Measurements from ENCODE around the gene KIR3DL3. TPM values are rescaled to one million over a fixed set of nuclear protein-coding genes. Genes with fewer than 3 reads are reported as not detected.
"Not testable (repeated sequence)": the region's sequence is repeated elsewhere in the genome, so short reads cannot be mapped to it uniquely, and the experiment has no call there.

KIR3DL3 gene
- total RNA-seq, 1 donor from 2014 or later = not detected

GRCh38 chr19:54707962-54708361 is 16.3 kb upstream of the KIR3DL3 start:
- DNase-seq (ENCODE audit: low spot score) = no peak
- H3K4me3 Mint-ChIP-seq = no peak overlapping the region
- H3K36me3 Mint-ChIP-seq (ENCODE audit: low read depth) = no peaks in the 10 kb centered on the region
- no peak overlapping the region for H3K27ac Mint-ChIP-seq
- intact Hi-C loops (cut with micrococcal nuclease) = loop anchor here (5.0 kb wide), 1 partner anchor 811 kb away; no protein-coding TSS in a partner anchor
- H3K27me3 Mint-ChIP-seq (ENCODE audit: insufficient read depth) = no peaks in the 10 kb centered on the region
- H3K9me3 Mint-ChIP-seq = no peaks in the 10 kb centered on the region
- H3K4me1 Mint-ChIP-seq (ENCODE audit: low read depth) = peaks cover 10% of the 10 kb centered on the region

GRCh38 chr19:54708781-54709180 is 15.5 kb upstream of the KIR3DL3 start:
- DNase-seq (ENCODE audit: low spot score) = no peak
- no peak overlapping the region for H3K27ac Mint-ChIP-seq
- intact Hi-C loops (cut with micrococcal nuclease) = loop anchor here (5.0 kb wide), 1 partner anchor 811 kb away; no protein-coding TSS in a partner anchor
- H3K36me3 Mint-ChIP-seq (ENCODE audit: low read depth) = no peaks in the 10 kb centered on the region
- H3K4me1 Mint-ChIP-seq (ENCODE audit: low read depth) = peaks cover 10% of the 10 kb centered on the region
- no peak overlapping the region for H3K4me3 Mint-ChIP-seq
- H3K27me3 Mint-ChIP-seq (ENCODE audit: insufficient read depth) = no peaks in the 10 kb centered on the region
- H3K9me3 Mint-ChIP-seq = no peaks in the 10 kb centered on the region

GRCh38 chr19:54709212-54709948 is 14.9 kb upstream of the KIR3DL3 start:
- H3K27ac Mint-ChIP-seq = no peak overlapping the region
- no peaks in the 10 kb centered on the region for H3K36me3 Mint-ChIP-seq (ENCODE audit: low read depth)
- intact Hi-C loops (cut with micrococcal nuclease) = loop anchor here (5.0 kb wide), 1 partner anchor 812 kb away; no protein-coding TSS in a partner anchor
- H3K27me3 Mint-ChIP-seq (ENCODE audit: insufficient read depth) = no peaks in the 10 kb centered on the region
- DNase-seq (ENCODE audit: low spot score) = no peak
- no peak overlapping the region for H3K4me3 Mint-ChIP-seq
- H3K9me3 Mint-ChIP-seq = no peaks in the 10 kb centered on the region
- H3K4me1 Mint-ChIP-seq (ENCODE audit: low read depth) = peaks cover 10% of the 10 kb centered on the region

- H3K9me3 Mint-ChIP-seq; DNase-seq (ENCODE audit: low spot score); H3K4me3 Mint-ChIP-seq; H3K27ac Mint-ChIP-seq; H3K27me3 Mint-ChIP-seq (ENCODE audit: insufficient read depth); H3K36me3 Mint-ChIP-seq (ENCODE audit: low read depth): not testable (repeated sequence)
- peaks cover 10% of the 10 kb centered on the region for H3K4me1 Mint-ChIP-seq (ENCODE audit: low read depth)
- intact Hi-C loops (cut with micrococcal nuclease) = loop anchor here (5.0 kb wide), 1 partner anchor 813 kb away; no protein-coding TSS in a partner anchor
Observed at GRCh38 chr19:54709956-54710355, 14.3 kb upstream of the KIR3DL3 start.

- no peak overlapping the region for H3K27ac Mint-ChIP-seq
- no peaks in the 10 kb centered on the region for H3K4me1 Mint-ChIP-seq (ENCODE audit: low read depth)
- no peak overlapping the region for H3K4me3 Mint-ChIP-seq
- peaks cover 2% of the 10 kb centered on the region for H3K27me3 Mint-ChIP-seq (ENCODE audit: insufficient read depth)
- H3K36me3 Mint-ChIP-seq (ENCODE audit: low read depth) = no peaks in the 10 kb centered on the region
- no peak for DNase-seq (ENCODE audit: low spot score)
- H3K9me3 Mint-ChIP-seq = peaks cover 21% of the 10 kb centered on the region
- intact Hi-C loops (cut with micrococcal nuclease) = no loop called here
Observed at GRCh38 chr19:54724644-54725043, 402 bp downstream of the KIR3DL3 start.

- H3K4me1 Mint-ChIP-seq (ENCODE audit: low read depth) = no peaks in the 10 kb centered on the region
- no peak overlapping the region for H3K4me3 Mint-ChIP-seq
- H3K9me3 Mint-ChIP-seq = peaks cover 21% of the 10 kb centered on the region
- peaks cover 2% of the 10 kb centered on the region for H3K27me3 Mint-ChIP-seq (ENCODE audit: insufficient read depth)
- H3K27ac Mint-ChIP-seq = no peak overlapping the region
- intact Hi-C loops (cut with micrococcal nuclease) = no loop called here
- no peak for DNase-seq (ENCODE audit: low spot score)
- H3K36me3 Mint-ChIP-seq (ENCODE audit: low read depth) = no peaks in the 10 kb centered on the region
Observed at GRCh38 chr19:54725321-54725720, 1.1 kb downstream of the KIR3DL3 start.

- no peak overlapping the region for H3K4me3 Mint-ChIP-seq
- intact Hi-C loops (cut with micrococcal nuclease) = no loop called here
- peaks cover 2% of the 10 kb centered on the region for H3K27me3 Mint-ChIP-seq (ENCODE audit: insufficient read depth)
- no peaks in the 10 kb centered on the region for H3K36me3 Mint-ChIP-seq (ENCODE audit: low read depth)
- DNase-seq (ENCODE audit: low spot score) = no peak
- peaks cover 18% of the 10 kb centered on the region for H3K9me3 Mint-ChIP-seq
- no peak overlapping the region for H3K27ac Mint-ChIP-seq
- H3K4me1 Mint-ChIP-seq (ENCODE audit: low read depth) = no peaks in the 10 kb centered on the region
Observed at GRCh38 chr19:54727562-54727961, 3.3 kb downstream of the KIR3DL3 start.

- no peaks in the 10 kb centered on the region for H3K4me1 Mint-ChIP-seq (ENCODE audit: low read depth)
- no peak overlapping the region for H3K4me3 Mint-ChIP-seq
- intact Hi-C loops (cut with micrococcal nuclease) = no loop called here
- no peak overlapping the region for H3K27ac Mint-ChIP-seq
- peaks cover 2% of the 10 kb centered on the region for H3K27me3 Mint-ChIP-seq (ENCODE audit: insufficient read depth)
- peaks cover 14% of the 10 kb centered on the region for H3K9me3 Mint-ChIP-seq
- no peaks in the 10 kb centered on the region for H3K36me3 Mint-ChIP-seq (ENCODE audit: low read depth)
- DNase-seq (ENCODE audit: low spot score) = no peak
Observed at GRCh38 chr19:54728167-54728566, 3.9 kb downstream of the KIR3DL3 start.

- H3K36me3 Mint-ChIP-seq (ENCODE audit: low read depth) = no peaks in the 10 kb centered on the region
- intact Hi-C loops (cut with micrococcal nuclease) = no loop called here
- DNase-seq (ENCODE audit: low spot score) = no peak
- H3K27me3 Mint-ChIP-seq (ENCODE audit: insufficient read depth) = peaks cover 2% of the 10 kb centered on the region
- H3K4me1 Mint-ChIP-seq (ENCODE audit: low read depth) = no peaks in the 10 kb centered on the region
- H3K9me3 Mint-ChIP-seq = peaks cover 2% of the 10 kb centered on the region
- no peak overlapping the region for H3K27ac Mint-ChIP-seq
- no peak overlapping the region for H3K4me3 Mint-ChIP-seq
Observed at GRCh38 chr19:54729416-54730188, 5.4 kb downstream of the KIR3DL3 start.

- no peaks in the 10 kb centered on the region for H3K4me1 Mint-ChIP-seq (ENCODE audit: low read depth)
- intact Hi-C loops (cut with micrococcal nuclease) = no loop called here
Observed at GRCh38 chr19:54731191-54731590, 6.9 kb downstream of the KIR3DL3 start.

GRCh38 chr19:54738306-54738705 is 14.1 kb downstream of the KIR3DL3 start, which contains the start of gene KIR2DL3:
TSS of gene KIR2DL3 (plus strand) at chr19:54738513. CDS start at chr19:54738546, 33 bp downstream.
- H3K9me3 Mint-ChIP-seq; H3K27me3 Mint-ChIP-seq (ENCODE audit: insufficient read depth); H3K4me1 Mint-ChIP-seq (ENCODE audit: low read depth); H3K27ac Mint-ChIP-seq; H3K36me3 Mint-ChIP-seq (ENCODE audit: low read depth); intact Hi-C loops (cut with micrococcal nuclease); DNase-seq (ENCODE audit: low spot score); H3K4me3 Mint-ChIP-seq: not testable (repeated sequence)

More at GRCh38 chr19:54731191-54731590, 6.9 kb downstream of the KIR3DL3 start:
- Mint-ChIP-seq H3K27me3 (ENCODE audit: insufficient read depth) (peaks cover 2% of the 10 kb centered on the region), H3K27ac (no peak overlapping the region), H3K4me3 (no peak overlapping the region), H3K9me3 (no peaks in the 10 kb centered on the region), H3K36me3 (ENCODE audit: low read depth) (no peaks in the 10 kb centered on the region)
- no peak for DNase-seq (ENCODE audit: low spot score)

- no peaks in the 10 kb centered on the region for H3K9me3 Mint-ChIP-seq
- no peaks in the 10 kb centered on the region for H3K27me3 Mint-ChIP-seq (ENCODE audit: insufficient read depth)
- no peak overlapping the region for H3K4me3 Mint-ChIP-seq
- H3K4me1 Mint-ChIP-seq (ENCODE audit: low read depth) = no peaks in the 10 kb centered on the region
- no peaks in the 10 kb centered on the region for H3K36me3 Mint-ChIP-seq (ENCODE audit: low read depth)
- no peak overlapping the region for H3K27ac Mint-ChIP-seq
- no peak for DNase-seq (ENCODE audit: low spot score)
- intact Hi-C loops (cut with micrococcal nuclease) = no loop called here
Observed at GRCh38 chr19:54738715-54739114, 14.5 kb downstream of the KIR3DL3 start.

Measured in activated T-helper 1 cell treated with anti-CD3 and anti-CD28 coated beads, Interleukin-12 subunit alpha, Interleukin-12 subunit beta, Interleukin-2, Interleukin-4 antibody, amounts not matched to agents 30 ng/mL and 10 ng/mL and 1 ng/mL, durations not matched to agents 14 hours and 24 hours and 36 hours (primary cell).